NCI-H748 (cell line): ENCODE measurements around the gene TMEM132D.
A peak's percentile ranks its signal among the peaks of the same experiment; 100 is the strongest.

Experiments used
- DNase-seq: peaks from one replicate; lab custom pipeline; 2025; ENCODE audit not compliant: unreplicated experiment; lab: John Stamatoyannopoulos, UW

The TMEM132D gene

DNA sequence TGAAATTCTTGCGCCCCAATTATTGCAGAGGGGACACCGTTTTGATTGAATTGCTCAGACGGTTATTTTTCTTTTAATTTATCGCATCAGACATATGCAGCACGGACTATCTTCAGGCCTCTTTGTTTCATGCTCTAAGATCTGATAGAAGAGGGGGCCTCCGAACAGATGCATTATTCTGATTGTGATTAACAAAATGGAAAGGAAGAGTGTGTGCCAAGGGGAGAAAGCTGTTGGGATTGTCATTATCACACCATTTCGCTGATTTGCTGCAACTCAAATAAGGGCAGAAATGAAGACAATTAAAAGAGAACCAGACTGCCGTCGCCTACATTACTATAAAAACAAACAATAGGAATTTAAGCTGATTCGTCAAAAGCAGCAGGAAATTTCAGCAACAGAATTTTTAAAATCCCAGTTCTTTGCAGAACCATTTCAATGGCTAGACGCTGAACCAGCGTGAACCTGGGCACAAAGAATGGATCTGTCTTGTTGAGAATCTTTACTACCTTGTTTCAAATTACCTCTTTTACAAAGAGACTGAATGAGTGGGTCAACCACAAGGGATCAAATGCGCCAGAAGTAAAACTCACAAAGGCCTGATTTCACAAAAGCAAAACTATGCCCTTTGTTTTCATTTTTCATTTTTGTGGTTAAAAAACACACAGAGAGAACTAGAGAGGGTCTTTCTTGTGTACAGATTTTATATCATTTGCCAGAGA, 30.6 kb downstream of the TMEM132D start:
- DNase-seq: peak; percentile 78

DNA sequence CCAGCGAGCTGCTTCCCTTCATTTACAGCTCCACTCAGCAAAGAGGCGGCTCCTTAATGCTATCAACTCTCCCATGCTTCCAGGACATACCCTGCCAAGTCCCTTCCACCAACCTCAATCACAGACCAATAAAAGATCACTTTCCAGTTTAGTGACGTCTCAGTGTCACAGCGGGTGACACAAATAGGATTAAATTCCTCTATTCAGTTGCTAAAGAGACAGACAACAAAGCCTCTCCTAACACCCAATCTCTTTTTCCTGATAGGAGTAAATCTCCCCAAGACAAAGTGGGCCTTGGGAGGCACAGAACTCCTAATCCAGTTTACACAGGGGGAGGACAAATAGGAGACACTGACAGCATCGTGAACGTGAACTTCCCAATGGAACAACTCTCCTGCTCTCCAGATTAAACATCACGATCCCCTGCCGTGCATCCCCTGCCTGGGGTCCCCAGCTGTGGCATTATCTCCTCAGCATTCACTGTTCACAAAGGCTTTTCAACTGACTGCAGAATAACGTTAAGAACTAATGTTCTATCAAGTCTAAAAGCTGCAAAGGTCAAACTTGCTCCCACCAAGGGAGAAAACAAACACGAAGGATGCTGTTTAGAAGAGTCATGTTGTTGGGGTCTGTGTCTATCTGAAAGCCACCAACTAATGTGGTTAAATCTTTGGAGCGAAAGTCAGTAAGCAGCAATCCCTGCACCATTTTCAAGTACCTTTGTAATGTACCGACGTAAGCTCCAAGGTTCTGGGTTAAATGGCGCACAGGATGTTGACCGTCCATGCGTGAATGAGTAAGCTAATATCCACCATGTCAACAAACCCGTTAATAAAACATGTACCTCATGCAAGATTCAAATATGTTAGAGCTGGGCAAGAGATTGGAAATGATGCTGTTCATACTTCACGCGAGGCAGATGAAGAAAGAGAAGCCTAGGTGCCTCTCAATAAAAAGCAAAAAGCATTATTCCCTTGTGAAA, 31.5 kb downstream of the TMEM132D start:
- DNase-seq: peak; percentile 95

DNA sequence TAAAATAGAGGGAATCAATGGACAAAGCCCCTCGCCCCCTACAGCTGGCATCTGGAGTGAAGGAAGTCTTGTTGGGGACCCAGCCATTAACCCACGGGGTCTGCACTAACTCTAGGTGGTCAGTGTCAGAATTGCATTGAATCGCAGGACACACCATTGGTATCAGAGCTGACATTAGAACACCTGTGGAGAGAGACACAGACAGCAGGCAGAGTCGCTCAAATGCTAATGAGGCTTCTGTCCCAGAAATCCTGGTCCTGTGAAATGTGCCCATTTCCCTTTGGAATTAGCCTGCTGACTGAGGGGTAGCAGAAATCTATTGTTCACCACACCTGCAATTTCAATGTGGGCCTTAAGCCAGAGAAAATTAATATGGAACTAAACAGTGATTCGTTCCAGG, 33.0 kb downstream of the TMEM132D start:
- DNase-seq: peak; percentile 41

DNA sequence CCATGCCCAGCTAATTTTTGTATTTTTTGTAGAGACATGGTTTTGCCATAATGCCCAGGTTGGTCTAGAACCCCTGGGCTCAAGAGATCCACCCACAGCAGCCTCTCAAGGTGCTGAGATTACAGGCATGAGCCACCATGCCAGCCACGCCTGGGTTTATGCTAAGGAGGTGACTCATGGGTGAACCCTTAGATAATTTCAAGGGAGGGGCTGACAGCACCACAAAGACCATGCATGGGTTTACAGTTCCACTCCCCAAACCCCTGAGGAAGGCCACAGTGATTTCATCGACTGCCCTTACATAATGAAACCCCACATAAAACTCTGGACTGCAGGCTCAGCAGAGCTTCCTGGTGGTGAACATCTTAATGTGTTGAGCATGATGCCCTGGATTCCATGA, 33.7 kb downstream of the TMEM132D start:
- DNase-seq: no peak

DNA sequence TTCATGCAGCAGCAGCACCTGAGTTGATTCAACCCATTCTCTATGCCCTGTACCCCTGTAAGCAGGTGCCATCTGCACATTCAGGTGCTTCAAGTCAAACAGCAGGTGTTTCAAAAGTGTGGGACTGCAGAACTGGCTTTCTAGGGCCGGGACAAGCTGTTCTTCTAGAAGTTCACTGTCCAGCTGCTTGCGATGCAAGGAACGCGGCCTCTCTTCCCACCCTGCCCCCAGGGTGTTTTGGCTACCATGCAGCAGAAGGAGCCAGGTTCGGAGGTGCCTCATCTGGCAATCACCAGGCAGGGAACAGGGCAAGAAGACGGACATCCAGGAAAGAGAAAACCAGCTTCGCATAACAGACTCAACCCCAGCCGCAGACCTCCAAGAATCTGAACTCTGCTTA, 35.2 kb downstream of the TMEM132D start:
- DNase-seq: peak; percentile 21

DNA sequence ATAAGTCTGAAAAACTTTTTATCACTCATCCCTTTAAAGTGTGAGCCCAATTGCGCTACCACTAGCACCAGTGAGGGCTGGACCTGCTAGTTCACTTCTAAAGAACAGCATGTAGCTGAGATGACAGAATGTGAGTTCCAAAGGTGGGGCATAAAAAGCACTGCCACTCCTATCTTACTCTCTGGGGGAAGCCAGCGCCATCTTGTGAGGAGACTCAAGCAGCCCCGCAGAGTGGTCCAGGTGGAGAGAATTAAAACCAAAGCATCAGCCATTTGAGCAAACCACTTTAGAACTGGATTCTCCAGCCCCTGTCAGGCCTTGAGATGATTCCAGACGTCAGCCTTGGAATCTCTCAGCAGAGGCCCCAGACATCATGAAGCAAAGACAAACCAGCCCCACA, 39.9 kb downstream of the TMEM132D start:
- DNase-seq: peak; percentile 5

DNA sequence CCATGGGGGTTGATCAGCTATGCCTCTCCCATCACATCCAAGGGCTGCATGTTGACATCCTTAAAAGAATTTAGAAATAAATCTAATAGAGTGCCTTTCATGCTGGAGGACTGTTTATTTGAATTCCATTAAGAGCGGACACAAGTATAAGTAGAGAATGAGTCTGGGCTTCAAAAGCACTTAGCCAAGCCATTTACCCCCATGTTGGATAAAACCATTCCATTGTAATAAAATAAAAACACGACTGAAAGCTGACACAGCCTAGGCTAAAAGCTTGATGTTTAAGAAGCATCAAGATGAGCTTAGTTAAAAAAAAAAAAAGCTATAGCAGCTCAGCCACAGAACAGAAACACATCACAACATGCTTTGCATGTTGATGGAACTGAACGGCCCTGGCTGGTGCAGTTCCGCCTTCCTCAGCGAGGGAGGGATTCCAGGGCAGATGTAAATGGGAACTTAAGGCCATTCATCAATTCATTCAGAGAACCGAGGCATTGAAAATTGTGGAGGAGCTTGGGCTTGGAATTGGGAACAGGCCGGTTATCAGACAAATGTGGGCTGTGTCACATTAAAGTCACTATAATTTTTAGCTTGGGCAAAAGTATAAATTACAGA, 41.2 kb downstream of the TMEM132D start:
- no peak for DNase-seq

DNA sequence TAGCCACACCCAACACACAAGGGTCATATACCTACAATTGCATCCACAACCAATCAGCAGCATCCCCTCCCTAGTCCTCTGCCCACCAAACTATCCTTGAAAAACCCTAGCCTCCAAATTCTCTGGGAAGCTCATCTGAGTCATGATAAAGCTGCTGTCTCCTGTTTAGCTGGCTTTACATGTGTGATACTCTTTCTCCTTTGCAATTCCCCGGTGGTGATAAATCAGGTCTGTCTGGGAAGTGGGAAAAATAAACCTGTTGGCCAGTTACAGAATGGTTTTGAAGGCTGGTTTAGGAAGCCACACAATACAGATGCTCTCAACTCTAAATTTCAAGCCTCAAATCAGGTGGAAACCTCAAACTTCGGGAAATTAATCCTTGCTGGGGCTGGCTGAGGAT, 41.9 kb downstream of the TMEM132D start:
- no peak for DNase-seq

DNA sequence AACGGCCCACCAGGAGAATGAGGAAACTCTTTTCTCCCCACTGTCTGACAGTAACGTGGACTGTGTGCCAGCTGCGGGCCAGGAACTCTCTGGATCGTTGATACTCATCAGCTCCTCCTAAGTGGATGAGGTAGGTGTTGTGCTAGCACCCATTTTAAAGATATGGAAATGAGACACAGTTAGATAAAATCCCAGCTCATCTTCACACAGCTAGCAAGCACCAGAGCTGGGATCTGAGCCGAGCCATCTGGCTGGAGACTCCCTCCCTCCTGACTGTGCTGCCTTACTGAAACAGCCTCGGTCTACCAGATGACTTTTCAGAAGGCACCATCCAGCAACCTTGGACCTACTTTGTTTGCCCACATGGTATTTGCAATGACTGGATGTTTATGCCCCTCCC, 49.2 kb downstream of the TMEM132D start:
- DNase-seq: no peak

DNA sequence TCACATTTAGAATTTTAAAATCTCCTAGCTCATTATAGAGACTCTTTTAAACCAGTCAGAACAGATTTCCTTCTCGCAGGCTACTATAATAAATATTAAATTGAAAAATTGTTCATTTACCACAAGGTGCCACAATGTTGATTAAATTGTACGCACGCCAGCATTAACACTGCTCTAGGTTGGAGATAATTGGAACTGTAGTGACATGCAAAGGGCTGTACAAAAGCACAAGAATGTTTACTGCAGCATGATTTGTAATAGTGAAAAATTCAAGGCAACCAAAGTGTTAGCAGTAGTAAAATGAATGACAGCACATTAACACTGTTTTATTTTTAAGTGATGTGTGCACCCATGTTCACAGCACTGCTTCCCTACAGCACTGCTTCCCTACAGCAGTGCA, 52.5 kb downstream of the TMEM132D start:
- no peak for DNase-seq

DNA sequence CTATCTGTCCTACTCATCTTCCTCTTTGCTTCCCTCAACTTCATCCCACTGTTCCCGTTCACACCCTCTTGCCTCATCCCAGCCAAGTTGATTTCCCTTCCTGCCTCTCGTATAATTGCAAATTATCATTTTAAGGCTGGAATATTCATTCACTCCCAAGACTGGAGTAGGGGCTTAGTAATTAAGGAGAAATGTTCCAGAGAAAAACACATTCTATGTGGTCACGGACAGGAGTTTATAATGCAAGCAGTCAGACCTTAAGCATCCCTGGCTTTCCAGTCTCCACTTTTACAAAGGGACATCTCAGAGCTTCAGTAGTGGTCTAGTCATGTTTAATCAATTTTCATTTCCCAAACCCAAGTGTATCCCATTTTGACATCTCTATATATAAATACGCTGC, 54.9 kb downstream of the TMEM132D start:
- no peak for DNase-seq

DNA sequence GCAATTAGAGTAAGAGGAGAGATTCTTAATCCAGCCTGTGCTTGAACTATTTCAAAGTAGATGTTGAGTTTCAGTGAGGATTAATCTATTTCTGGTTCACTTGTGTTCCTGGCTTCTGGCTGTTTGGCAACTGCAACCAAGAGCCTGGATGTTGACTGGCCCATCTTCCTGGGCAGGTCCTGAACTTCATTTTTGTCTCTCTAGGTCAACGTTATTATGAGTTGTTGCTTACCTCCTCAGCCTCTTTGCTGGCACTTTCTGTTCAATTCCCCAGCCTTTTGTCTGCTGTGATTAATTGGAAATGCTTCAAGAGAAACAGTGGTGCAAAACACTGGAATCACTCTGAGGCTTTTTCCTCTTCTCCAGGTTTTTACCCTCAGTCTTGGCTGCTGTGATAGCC, 56.8 kb downstream of the TMEM132D start:
- DNase-seq: no peak

DNA sequence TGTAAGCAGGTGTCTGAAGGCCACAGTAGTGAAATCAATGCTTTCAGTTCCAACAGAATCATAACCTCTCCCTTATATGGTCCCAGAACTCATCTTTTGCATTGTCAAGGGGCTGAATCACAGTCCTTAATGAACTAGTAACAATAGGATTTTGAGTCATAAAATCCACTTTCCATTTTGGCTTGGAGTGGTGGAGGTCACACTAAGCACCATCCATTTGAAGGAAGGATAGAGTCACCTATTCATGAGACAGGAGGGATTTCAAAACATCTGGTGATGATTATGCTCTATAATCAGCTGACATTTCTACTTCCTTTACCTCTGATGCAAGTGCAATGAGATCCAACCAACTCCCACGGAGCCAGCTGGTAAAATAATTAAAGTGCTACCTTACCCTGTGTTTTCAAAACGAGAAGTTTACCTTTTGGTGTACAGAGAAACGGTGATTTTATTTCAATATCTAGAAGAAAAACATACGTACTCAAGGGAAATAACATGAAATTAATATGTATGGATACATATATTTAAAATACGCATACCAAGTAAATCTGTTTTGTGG, 59.1 kb downstream of the TMEM132D start:
- no peak for DNase-seq

DNA sequence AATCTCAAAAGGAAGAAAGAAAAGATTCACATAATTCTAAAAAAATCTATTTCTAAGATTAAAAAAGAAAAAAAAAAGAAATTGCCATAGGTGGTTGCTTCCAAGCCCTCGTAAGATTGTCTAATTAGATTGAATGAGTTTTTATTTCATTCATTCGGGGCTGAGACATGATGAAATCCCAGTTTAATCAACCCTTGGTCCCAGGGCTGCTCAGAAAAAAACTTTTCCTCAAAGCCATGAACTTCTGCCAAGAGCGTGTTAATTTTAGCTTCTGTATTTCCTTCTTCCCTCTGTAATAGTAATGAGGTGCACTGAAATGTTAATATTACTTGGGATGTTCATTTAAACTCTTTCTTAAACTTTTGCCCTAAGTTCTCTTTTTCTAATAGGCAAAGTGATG, 62.6 kb downstream of the TMEM132D start:
- DNase-seq: no peak

DNA sequence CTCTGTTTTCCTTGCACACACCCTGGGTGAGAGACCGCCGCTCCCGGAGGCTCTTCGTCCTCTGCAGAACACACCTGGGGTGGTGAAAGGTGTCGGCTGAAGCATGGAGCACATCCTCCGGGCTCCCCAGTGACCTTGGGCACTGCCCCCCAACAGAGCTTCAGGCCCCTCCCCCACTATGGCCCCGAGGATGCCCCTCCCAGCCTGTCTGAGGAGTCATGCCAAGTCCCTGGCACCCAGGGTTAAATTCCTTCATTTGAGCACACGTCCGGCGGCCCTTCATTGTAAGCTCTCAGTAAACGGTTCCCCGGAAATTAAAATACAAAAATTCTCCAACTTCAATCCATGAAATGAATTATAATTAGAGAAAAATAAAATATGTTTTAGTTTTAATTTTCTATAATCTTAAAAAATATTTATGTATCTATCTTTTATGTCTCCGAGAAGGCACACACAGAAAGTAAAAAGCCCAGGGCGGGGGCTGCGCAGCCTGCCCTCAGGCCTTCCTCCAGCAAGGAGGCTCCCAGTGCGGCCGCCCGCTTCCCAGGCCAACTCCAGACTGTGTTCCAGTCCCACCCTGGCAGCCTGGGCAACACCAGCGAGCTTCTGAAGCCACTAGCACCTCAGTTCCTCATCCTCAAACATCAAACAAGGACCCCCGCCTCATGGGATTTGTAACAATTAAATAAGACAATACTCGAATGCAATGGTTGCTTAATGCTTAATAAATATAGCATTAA, 63.5 kb downstream of the TMEM132D start:
- no peak for DNase-seq

DNA sequence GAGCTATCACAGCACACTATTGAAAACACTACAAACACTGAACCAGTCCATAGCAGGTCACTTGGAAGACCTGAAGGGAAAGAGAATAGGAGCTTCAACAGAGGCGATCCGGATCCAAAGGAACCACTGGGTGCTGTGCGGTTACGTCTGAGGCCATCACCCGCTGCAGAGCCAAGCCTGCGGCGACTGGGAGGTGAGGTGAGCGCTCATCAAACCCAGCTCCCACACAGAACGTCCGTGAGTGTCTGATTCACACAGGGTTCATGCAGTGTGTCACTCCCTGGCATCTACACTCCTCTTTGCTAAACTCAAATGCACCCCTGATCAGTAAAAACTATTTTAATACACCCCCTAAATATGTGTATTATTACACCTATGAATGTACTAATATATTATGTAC, 64.1 kb downstream of the TMEM132D start:
- no peak for DNase-seq

DNA sequence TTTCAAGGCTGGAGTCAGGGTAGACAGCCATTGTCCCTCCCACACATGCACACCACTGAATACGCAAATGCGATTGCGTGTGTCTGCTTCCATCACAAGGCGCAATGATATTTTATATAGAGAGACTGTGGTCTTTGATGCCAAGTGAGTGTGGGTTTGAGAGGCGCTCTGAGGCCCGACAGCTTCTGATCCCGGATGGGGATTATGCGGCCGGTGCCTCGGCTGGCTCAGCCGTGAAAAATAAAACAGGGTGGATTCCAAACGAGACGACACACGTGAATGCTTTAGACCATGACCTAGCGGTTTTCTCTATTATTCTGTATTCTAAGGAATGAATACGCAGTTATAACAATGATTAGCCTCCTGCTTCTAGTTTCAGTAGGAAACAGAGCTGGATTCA, 72.5 kb downstream of the TMEM132D start:
- DNase-seq: no peak

DNA sequence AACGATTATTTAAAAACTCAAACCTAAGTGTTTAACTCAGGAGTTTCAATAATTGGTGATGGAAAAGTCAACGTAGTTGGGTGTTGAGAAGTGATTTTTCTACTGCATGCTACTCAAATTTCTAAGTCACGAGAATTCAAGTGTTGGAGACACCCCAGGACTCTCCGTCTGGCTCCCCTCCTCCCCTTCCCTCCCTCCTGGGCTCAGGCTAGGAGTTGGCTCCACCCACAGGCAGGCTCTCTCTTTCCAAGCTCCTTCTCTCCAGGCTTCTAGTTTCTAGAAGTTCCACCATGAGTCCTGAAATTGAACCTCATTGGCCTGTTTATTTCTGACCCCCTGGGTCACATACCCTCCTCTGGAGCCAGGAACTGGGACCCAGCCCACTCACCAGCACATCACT, 73.0 kb downstream of the TMEM132D start:
- no peak for DNase-seq

DNA sequence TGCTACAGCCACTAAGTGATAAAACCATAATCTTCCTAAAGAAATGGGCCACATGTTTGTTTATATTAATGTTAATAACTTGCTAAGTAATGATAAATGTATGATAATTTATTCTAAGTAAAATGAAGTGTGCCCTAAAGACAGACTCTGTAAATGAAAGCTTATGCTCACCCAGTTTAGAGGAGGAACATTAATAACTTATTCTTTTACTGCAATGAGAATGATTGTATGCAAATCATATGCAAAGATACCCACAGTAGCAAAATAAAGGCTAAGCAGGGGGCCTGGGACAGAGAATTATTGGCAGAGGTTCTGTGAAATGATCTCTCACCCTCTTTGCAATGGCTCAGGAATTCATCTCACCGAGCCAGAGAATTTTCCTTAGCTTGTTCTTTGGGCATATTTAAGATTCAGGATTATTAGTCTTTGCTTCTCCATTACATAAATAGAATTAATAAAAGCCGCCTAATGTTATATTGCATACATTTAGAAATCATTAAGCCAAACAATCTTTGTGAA, 75.9 kb downstream of the TMEM132D start:
- no peak for DNase-seq

DNA sequence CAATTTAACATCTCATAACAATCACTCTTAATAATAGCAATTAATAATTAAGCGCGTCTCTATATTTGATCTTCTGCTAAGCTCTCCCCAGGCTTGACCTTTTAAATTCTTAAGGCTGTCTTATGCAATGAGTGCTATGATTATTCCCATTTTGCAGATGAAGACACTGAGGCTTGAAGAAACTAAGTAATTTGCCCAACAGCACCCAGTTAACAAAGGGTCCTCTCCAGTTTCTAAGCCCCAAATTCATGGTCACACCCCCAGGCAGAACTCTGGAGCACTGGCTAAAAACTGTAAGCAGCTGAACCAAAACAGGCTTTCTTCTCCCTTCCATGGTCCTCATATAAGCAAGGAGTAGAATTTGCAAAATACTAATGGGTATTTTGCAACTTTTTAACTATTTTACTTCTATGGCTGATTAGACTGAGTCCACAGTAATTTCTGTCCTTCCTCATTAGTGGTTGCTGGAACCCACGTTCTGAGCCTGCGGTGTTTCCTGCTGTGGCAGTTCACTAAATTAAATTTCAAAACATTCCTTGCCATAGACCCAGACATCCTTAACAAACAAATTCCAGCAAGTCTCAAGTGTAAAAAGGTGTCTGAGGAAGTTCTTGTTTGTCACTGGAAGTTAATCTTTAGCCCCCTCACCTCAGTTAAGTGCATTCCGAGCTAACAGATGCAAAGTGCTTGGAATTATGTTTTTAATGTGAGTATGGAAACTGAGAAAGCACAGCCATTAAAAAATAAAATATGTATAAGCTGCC, 76.5 kb downstream of the TMEM132D start:
- DNase-seq: no peak
